GM18511 (cell line): Measurements from ENCODE around the gene AOPEP.

Source experiments
- ATAC-seq: cut with Tn5 transposase; IDR thresholded peaks from one replicate; pipeline ENCODE4 v1.9.1; 2021; ENCODE audit warnings: mild to moderate bottlenecking, moderate library complexity; ENCODE audit not compliant: unreplicated experiment

Gene AOPEP

DNA sequence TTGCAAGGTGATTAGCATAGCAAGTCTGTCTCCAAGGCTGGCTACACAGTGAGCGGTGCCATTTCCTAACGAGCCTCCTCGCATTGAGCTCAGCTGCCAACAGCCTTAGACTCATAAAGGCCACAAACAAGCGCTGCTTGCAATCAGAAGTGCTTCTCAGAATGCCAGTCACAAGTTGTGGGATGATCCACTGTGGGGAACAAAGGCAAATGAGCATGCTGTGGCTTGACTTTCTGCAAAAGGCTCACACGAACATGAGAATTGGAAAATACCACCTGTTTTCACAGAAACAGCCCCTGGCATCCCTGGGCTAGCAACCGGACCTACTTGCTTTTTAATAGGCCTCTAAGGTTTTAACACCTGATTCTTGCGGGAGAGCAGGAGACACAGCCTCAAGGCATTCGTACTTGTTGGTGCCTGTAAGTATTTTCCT is 375.5 kb downstream of the AOPEP start:
- ATAC-seq, result no peak

DNA sequence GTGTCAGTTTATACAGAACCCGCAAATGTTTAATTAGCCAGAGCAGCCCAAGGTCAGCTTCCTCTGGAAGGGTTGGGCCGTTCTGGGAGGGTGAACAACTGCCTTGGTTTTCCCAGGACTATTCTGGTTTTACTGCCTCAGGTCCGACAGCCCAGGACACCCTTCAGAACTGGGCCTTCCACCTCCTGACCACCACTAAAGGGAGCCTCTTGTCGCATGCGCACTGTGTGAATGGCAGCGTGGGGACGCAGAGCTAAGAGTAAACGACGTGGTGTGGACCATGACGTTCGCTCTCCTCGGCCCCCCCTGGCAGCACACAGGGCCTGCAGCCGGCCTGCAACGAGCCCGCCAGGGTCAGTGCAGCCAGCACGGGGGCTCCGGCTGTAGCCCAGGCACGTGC is 376.1 kb downstream of the AOPEP start:
- no peak for ATAC-seq

- ATAC-seq, result no peak
Measured at GRCh38 chr9:95103281-95103771, 376.8 kb downstream of the AOPEP start.

DNA sequence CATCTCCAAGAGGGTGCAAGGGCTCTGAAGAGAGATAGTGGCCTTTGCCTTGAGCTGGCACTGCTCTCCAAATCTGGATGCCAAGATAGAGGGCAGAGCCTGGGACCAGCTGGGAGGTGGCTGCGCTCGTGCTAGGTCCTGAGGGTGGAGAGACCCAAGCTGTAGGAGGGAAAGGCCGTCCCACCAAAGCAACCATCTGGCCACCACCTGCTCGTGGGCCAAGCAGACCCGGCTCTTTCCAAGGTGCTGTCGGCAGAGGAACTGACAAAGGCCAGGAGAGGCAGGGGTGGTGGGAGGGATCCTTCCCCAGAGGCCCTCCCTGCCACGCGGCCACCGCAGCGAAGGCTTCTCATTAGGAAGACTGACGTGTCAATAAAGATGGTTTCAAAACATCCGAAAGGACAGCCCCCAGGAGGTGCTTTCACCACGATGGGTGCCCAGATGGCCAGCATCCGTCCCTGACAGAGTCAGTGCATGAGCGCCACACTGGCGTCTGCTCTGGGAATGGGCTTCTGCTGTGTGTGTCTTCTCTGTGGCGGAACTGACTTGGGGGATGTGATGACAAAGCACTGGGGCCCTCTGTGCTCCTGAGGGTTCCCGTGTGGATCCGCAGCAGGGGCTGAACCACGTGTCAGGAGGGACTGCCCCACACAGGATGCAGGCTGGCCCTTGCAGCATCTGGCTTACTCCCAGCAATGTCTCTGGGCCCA is 377.5 kb downstream of the AOPEP start:
- ATAC-seq, result no peak

GRCh38 chr9:95104581-95104960 is 378.1 kb downstream of the AOPEP start:
- no peak for ATAC-seq

GRCh38 chr9:95104980-95105379 is 378.5 kb downstream of the AOPEP start:
- no peak for ATAC-seq

DNA sequence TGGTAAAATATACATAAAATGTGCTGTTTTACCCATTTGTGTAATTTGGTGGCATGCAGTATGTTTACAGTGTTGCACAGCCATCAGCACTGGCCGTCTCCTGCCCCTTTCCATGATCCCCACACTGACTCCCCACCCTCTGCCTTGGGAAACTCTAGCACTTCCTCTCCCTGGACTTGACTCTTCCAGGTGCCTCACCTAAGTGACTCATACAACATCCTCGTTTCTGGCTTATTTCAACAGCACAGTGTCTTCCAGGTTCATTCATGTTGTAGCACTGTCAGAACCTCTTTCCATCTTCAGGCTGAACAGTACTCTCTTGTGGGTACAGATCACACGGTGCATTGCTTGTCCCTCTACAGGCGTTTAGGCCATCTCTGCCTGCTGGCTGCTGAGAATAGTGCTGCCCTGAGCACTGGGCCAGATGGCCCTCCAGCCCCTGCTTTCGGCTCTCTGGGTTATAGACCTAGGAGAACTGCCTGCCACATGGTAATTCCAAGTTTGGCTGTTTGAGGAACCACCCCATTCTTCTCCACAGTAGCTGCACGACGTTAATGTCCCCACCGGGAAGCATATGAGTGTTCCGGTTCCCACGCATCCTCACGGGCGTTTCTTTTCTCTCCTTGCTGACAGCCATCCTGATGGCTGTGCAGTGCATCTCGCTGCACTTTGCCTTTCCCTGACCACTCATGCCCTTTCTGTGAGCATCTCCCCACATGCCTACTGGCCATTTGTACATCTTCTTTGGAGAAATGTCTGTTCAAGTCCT is 379.2 kb downstream of the AOPEP start:
- no peak for ATAC-seq

GRCh38 chr9:95107001-95107749 is 380.7 kb downstream of the AOPEP start:
- no peak for ATAC-seq

DNA sequence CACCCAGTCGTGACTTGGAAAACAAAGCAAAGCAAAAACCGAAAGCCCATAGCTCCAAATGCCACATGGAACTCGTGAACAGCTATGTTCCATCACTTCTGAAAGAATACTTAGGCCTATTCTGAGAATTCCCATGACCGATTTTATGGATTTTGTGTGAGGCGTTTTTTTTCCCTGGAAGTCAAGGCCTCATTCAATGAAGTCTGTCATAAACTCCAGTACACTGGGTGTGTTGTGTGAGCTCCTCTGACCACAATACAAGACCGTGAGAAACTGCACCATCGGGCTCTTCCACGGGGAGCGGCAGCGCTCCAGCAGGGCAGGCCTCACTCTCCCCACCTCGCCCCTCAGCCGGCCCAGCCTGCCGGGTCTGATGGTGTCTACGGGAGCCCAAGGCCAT is 381.5 kb downstream of the AOPEP start:
- ATAC-seq, result no peak

DNA sequence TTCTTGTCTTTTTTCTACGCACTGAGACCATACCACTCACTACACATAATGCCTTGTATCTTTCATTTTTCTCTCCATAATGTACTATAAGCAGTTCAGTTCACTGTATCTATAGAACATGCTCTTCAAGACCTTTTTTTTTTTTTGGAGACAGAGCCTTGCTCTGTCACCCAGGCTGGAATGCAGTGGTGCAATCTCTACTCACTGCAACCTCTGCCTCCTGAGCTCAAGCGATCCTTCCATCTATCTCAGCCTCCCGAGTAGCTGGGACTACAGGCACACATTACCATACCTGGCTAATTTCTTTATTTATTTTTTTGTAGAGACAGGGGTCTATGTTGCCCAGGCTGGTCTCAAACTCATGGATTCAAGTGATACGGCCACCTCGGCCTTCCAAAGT is 382.3 kb downstream of the AOPEP start:
- ATAC-seq, result no peak

DNA sequence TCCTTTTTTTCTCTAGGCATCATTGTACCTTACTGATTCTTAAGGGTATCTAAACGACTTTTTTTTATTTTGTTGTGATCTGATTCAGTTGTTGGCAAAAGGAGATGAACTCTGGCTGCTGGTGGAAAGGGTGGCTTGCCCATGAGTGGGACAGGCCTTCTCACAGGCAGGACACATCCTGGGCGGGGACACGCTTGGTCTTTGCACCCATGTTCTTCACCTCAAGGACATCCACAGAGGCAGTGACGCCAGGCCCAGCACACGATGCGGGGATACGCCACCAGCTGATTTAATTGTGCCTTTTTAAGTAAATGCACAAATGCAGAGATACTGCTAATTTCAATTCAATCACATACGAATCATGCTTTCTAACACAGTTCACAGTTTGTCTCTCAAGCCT is 383.0 kb downstream of the AOPEP start:
- ATAC-seq, result no peak

DNA sequence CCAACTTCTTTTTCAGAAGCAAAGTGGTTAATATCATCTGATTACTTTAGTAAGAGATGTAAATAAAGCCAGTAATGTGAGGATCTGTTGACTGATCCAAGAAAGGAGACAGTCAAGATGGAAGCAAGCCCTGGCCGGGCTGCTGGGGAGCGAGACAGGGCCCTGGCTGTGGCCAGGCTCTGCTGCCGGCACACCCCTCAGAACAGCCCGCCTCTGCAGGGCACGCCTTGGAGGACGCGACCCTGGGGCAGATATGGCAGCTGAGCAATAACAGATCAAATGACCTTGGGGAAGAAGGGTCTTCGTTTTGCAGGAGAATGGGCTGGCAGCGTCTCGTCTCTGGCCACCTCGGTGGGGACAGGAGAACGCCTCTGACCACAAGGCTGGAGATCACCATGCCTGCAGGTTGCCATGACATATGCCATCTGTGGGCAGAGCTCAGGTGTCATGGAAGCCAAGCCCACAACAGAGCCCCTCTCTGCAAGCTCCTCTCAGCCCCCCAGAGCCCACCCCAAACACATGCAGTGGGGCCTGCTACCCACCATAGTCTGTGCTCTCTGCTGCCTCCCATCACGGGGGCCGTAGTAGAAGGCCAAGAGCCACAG is 384.5 kb downstream of the AOPEP start:
- no peak for ATAC-seq

- ATAC-seq, result no peak
Measured at GRCh38 chr9:95111716-95112115, 385.2 kb downstream of the AOPEP start.

DNA sequence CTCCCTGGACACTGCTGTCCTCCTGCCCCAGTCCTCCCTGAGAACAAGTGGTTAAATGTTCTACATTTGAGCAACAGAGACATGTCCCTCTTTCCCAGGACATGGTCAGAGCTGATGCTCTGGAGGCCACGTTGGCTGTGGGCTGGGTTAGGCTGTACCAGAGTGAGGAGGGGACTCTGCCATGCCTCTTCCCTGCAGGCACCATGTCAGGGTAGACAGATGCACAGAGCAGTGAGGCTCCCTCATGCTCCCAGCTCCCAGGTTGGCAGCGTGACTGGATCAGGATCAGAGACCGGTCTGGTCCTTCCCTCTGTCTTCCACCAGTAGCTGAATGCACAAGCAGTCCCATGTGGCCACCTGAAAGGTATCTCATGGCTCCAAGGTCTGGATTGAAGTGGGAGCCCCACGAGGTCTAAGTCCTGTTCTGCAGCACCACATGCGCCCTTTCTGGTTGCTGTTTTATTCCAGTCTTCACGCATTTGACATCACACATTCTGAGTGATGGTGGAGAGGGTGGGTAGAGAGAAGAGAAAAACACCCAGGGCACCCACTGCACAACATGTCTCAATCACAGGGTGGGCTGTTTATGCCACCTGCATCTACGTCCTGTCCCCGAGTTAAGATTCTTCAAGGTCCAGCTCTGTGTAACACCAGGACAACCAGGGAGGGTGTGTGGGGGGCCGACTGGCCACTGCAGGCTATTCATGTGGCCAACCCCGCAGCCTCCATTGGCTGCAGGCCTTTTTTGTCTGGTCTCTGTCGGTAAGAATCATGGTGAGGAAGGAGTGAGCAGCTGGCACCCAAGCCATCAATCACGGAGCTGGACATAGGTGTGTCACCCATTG is 386.2 kb downstream of the AOPEP start:
- no peak for ATAC-seq

GRCh38 chr9:95115104-95115503 is 388.6 kb downstream of the AOPEP start:
- ATAC-seq, result no peak

DNA sequence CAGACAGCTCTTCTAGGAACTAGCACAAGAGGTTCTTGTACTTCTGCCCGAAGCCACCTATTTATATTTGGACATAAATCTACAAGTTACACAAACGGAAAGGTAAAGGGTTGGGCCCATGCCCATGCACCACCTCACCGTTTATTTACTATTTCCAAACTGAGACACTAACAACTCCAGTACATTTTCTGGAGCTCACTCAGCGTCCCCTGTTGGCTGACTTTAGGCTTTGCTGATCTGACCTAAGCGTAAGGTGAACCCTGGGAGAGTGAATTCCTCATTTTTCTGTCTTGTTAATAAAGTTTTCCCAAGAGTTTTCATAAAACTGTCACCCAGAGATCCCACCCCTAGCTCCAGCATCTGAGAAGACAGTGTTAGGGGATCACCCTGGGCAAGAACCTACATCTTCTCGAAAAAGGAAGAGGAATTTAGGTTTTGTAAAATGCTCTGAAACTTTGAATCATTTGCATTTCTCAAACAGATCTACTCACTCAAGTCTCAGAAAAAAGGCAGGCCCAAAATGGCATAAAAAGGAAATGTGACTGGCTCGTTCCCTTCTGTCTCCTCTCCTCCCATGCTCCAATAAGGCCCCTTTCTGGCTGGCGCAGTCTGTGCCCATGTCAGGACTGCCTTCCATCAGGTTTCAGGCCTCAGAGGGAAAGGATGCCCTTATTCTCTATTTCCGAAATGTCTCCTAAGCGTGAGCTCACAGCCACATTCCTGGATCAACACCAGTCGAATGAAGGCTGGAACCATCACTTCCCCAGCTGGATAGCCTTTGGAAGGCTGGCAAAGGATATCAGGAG is 389.7 kb downstream of the AOPEP start:
- no peak for ATAC-seq

DNA sequence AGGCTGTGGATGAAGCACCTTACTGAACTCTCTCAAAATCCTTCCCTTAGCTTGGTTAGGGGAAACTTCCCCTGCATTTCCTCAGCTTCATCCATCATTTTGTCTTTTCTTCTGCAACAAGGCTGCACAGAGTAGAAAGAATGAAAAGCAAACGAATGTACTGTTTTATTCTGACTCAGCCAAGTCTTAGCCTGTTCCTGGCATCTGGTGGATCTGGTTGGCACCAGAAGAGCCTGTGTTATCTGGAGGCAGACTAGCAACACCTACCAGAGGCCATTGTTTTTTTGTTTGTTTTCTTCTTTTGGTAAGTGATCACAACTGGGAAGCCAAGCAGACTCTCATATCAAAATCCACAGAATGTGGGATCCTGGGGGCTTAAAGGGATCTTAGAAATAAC is 390.3 kb downstream of the AOPEP start:
- no peak for ATAC-seq

DNA sequence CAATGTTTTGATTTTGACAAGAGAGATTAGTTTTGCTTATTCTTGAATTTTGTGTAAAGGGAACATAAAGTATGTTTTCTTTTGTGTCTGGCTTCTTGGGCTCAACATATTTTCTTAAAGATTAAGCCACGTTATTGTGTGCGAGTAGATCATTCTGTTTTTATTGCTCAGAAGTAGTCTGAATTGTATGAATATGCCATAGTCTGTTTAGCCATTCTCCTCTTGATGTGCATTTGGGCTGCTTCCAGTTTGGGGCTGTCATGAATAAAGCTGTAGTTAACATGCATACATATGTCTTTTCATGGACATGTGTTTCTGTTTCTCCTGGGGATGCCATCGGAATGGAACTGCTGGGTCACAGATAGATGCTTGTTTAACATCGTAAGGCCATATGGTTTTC is 392.1 kb downstream of the AOPEP start:
- no peak for ATAC-seq

DNA sequence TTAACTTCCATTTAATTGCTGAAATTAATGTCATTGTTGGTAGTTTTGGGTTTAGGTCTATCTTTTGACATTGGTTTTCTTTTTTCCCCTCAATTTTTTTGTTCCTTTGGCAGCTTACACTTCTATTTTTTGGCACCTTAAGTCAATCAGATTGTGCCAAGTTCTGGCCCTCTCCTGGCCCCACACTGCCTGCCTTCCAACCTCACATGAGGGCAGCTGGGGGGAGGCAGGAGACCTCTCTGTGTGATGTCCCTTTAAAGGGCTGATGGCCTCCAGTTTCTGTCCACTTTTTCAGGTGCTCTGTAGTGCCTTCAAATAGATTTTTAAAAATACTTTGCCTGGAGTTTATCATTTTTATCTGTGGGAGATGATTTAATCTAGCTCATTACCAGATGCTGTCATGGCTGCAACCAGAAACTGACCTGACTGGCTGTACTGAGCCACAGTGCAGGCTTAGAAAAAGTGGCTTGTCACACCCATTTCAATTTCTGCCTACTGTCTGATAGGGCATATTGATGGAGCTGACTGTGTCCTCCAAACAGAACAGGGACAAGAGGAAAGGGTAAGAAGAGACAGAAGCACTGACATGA is 394.4 kb downstream of the AOPEP start:
- no peak for ATAC-seq
